B cell (primary cell): ENCODE results near the gene WDR27. TPM values are rescaled to one million over a fixed set of nuclear protein-coding genes. Genes with fewer than 3 reads are reported as not detected.

Experiments
- ATAC-seq: fragments of 200-7000 bp; cut with Tn5 transposase; one replicate; pipeline ENCODE4 v1.10.0; 2021; ENCODE audit warnings: low read depth, mild to moderate bottlenecking, moderate number of reproducible peaks, moderate library complexity
- CTCF ChIA-PET: fragments of 350-600 bp; sonication (Branson Sonifier 250); formaldehyde crosslinking; loops from one replicate; lab custom pipeline; 2021; ENCODE audit warnings: antibody characterized with exemption, inconsistent platforms; lab: Charles Lee
- POLR2A ChIA-PET: fragments of 350-600 bp; sonication (Branson Sonifier 250); formaldehyde crosslinking; loops from one replicate; lab custom pipeline; 2021; ENCODE audit warnings: antibody characterized with exemption; lab: Charles Lee
- DNase-seq: peaks from one replicate; pipeline ENCODE4 v3.0.0; 2013
- H2AFZ ChIP-seq: 2 replicates; pipeline ENCODE4 v1.6.1; 2012; ENCODE audit warnings: mild to moderate bottlenecking, low read depth, low read length; ENCODE audit not compliant: insufficient read depth, poor library complexity, severe bottlenecking
- H3K27ac ChIP-seq, 2 donors: 1 replicate in 1 of 2; 2 replicates in 1 of 2; pipeline ENCODE4 v1.5.1; 2012 to 2013; ENCODE audit warnings: low read length in 2 of 2, mild to moderate bottlenecking in 2 of 2, moderate library complexity in 1 of 2
- H3K27me3 ChIP-seq, 4 experiments: fragments of 200-600 bp in 1 of 4; sonication (generic) in 1 of 4; replicated peaks in 1 of 4; 1 replicate in 2 of 4; 2 replicates in 2 of 4; pipeline versions ENCODE4 v1.6.1 to v1.7.0; 2013 to 2016; ENCODE audit warnings: low read length in 3 of 4, mild to moderate bottlenecking in 2 of 4, mixed read lengths in 1 of 4, moderate library complexity in 1 of 4; ENCODE audit not compliant: insufficient read depth in 4 of 4, control insufficient read depth in 3 of 4; ENCODE audit errors: control extremely low read depth in 1 of 4
- H3K36me3 ChIP-seq, 2 experiments: replicated peaks in 1 of 2; 1 replicate in 1 of 2; 2 replicates in 1 of 2; pipeline versions ENCODE4 v1.6.1 to v1.7.1; 2013; ENCODE audit warnings: low read length in 1 of 2; ENCODE audit not compliant: insufficient read depth in 2 of 2, control insufficient read depth in 1 of 2; ENCODE audit errors: control extremely low read depth in 1 of 2, extremely low read depth in 1 of 2
- H3K4me1 ChIP-seq, 2 donors: fragments of 200-600 bp in 1 of 2; sonication (generic) in 1 of 2; 1 replicate in 1 of 2; 2 replicates in 1 of 2; pipeline versions ENCODE4 v1.5.1 to v1.6.1; 2013 to 2017; ENCODE audit warnings: low read length in 2 of 2; ENCODE audit not compliant: control insufficient read depth in 2 of 2, insufficient read depth in 2 of 2
- H3K4me2 ChIP-seq: replicated peaks from 2 replicates; pipeline ENCODE3; 2012; ENCODE audit warnings: mild to moderate bottlenecking, low read depth, low read length; ENCODE audit not compliant: poor library complexity, severe bottlenecking
- H3K4me3 ChIP-seq, 5 experiments: fragments of 200-600 bp in 1 of 5; sonication (generic) in 1 of 5; 1 replicate in 3 of 5; 2 replicates in 2 of 5; pipeline versions ENCODE4 v1.5.1 to v1.7.0; 2011 to 2016; ENCODE audit warnings: low read length in 4 of 5, mild to moderate bottlenecking in 4 of 5, low read depth in 2 of 5, control low read depth in 1 of 5, moderate library complexity in 1 of 5; ENCODE audit not compliant: insufficient read depth in 1 of 5; ENCODE audit errors: control extremely low read depth in 1 of 5, extremely low read depth in 1 of 5
- H3K79me2 ChIP-seq: fragments of 200-600 bp; sonication (generic); one replicate; pipeline ENCODE4 v1.6.0; 2016; ENCODE audit warnings: low read length; ENCODE audit not compliant: control insufficient read depth, insufficient read depth
- H3K9ac ChIP-seq: fragments of 200-600 bp; sonication (generic); 2 replicates; pipeline ENCODE4 v1.6.1; 2017; ENCODE audit warnings: mild to moderate bottlenecking, low read length, moderate library complexity
- H3K9me3 ChIP-seq, 3 donors: one replicate each; pipeline versions ENCODE4 v1.6.1 to v1.7.1; 2013; ENCODE audit warnings: low read length in 2 of 3; ENCODE audit not compliant: control insufficient read depth in 2 of 3, insufficient read depth in 1 of 3; ENCODE audit errors: control extremely low read depth in 1 of 3
- H4K20me1 ChIP-seq: 2 replicates; pipeline ENCODE4 v1.6.0; 2012; ENCODE audit warnings: mild to moderate bottlenecking, low read length; ENCODE audit not compliant: insufficient read depth, control insufficient read depth, poor library complexity, severe bottlenecking
- H3K27ac Mint-ChIP-seq: one replicate; pipeline ENCODE4 v1.8.0; 2021; ENCODE audit warnings: mixed read lengths
- H3K27me3 Mint-ChIP-seq: one replicate; pipeline ENCODE4 v1.8.0; 2021; ENCODE audit warnings: mixed read lengths
- H3K4me1 Mint-ChIP-seq: one replicate; pipeline ENCODE4 v1.8.0; 2021; ENCODE audit warnings: mixed read lengths
- H3K4me3 Mint-ChIP-seq: one replicate; pipeline ENCODE4 v1.8.0; 2021; ENCODE audit warnings: mixed read lengths
- H3K9me3 Mint-ChIP-seq: one replicate; pipeline ENCODE4 v1.8.0; 2022; ENCODE audit warnings: mixed read lengths; ENCODE audit not compliant: insufficient read depth
- CTCF ChIP-seq: fragments of 200-600 bp; IDR thresholded peaks from one replicate; pipeline ENCODE4 v1.8.0; 2022; ENCODE audit warnings: antibody characterized with exemption, mild to moderate bottlenecking
- EZH2 ChIP-seq: IDR thresholded peaks from 2 replicates; pipeline ENCODE4 v1.6.1; 2012; ENCODE audit warnings: borderline replicate concordance, low read depth, mild to moderate bottlenecking, moderate library complexity, low read length; ENCODE audit not compliant: insufficient read depth, poor library complexity, severe bottlenecking
- WGBS: methylation state at CpG from one replicate; pipeline ENCODE4 v1.1.5; 2013; ENCODE audit warnings: missing lambda C conversion rate; ENCODE audit not compliant: insufficient coverage; 5-methylcytosine and 5-hydroxymethylcytosine counted together
- intact Hi-C: fragments of 100-400 bp; cut with micrococcal nuclease; formaldehyde crosslinking; loops from one replicate; pipeline ENCODE4 v1.10.0; 2022
- polyA plus RNA-seq: library from polyadenylated mRNA; depleted of rRNA; stranded (reverse); fragments of >200 nt; gene quantifications from 2 replicates; pipeline ENCODE4 v1.2.3, GENCODE V29; 2012
- total RNA-seq, 2 donors: library from RNA; stranded (reverse); fragments of 120-200 nt in 1 of 2; gene quantifications; 1 replicate in 1 of 2; 2 replicates in 1 of 2; pipeline versions ENCODE4 v1.2.3 to v1.2.4, GENCODE V29; 2013 to 2022

Gene WDR27
- total and polyA plus RNA-seq, 2 donors (not counting 1 experiment from before 2014, with no cell fraction given): 64.3 to 86.3 TPM

- Histone ChIP-seq H3K27me3 (no peaks in the 10 kb centered on the region), H3K4me3 (no peak overlapping the region), H3K9me3 (no peaks in the 10 kb centered on the region), H3K79me2 (no peaks in the 10 kb centered on the region), H3K4me1 (no peaks in the 10 kb centered on the region), H3K4me2 (no peak overlapping the region), H4K20me1 (no peaks in the 10 kb centered on the region), H3K27ac (no peak overlapping the region), H2AFZ (no peak overlapping the region), H3K9ac (no peak overlapping the region), H3K36me3 (no peaks in the 10 kb centered on the region)
- no peak overlapping the region for H3K27ac Mint-ChIP-seq
- ChIA-PET POLR2A (no interaction called here), CTCF (no interaction called here)
- H3K27me3 Mint-ChIP-seq: no peaks in the 10 kb centered on the region
- 100% methylated on average over 6 of the region's 9 CpGs for WGBS
- DNase-seq: no peak
- TF ChIP-seq EZH2 (no peak), CTCF (no peak)
- intact Hi-C loops: no loop called here
- no peak for ATAC-seq
- no peaks in the 10 kb centered on the region for H3K4me1 Mint-ChIP-seq
- no peak overlapping the region for H3K4me3 Mint-ChIP-seq
- H3K9me3 Mint-ChIP-seq: no peaks in the 10 kb centered on the region
Observed at GRCh38 chr6:169648617-169649016, 53.2 kb downstream of the WDR27 start.

GRCh38 chr6:169648092-169648491 is 53.7 kb downstream of the WDR27 start:
- Mint-ChIP-seq H3K4me1 (no peaks in the 10 kb centered on the region), H3K27ac (no peak overlapping the region), H3K9me3 (no peaks in the 10 kb centered on the region), H3K27me3 (no peaks in the 10 kb centered on the region), H3K4me3 (no peak overlapping the region)
- Histone ChIP-seq H4K20me1 (no peaks in the 10 kb centered on the region), H2AFZ (no peak overlapping the region), H3K9me3 (no peaks in the 10 kb centered on the region), H3K36me3 (no peaks in the 10 kb centered on the region), H3K4me1 (no peaks in the 10 kb centered on the region), H3K27me3 (no peaks in the 10 kb centered on the region), H3K4me2 (no peak overlapping the region), H3K27ac (no peak overlapping the region), H3K79me2 (no peaks in the 10 kb centered on the region), H3K4me3 (no peak overlapping the region), H3K9ac (no peak overlapping the region)
- TF ChIP-seq CTCF (no peak), EZH2 (no peak)
- CTCF ChIA-PET: no interaction called here
- whole genome bisulfite sequencing: 98% methylated on average over 6 of the region's 10 CpGs
- POLR2A ChIA-PET: no interaction called here
- DNase-seq: no peak
- ATAC-seq: no peak
- intact Hi-C loops: no loop called here
